Left kidney (tissue), 2 donors: ENCODE results near the gene MRGPRE. TPM values are rescaled to one million over a fixed set of nuclear protein-coding genes. Genes with fewer than 3 reads are reported as not detected.

Source experiments
- DNase-seq: peaks from one replicate; pipeline ENCODE4 v3.0.0-alpha.2; 2013
- polyA plus RNA-seq: library from polyadenylated mRNA; unstranded; fragments of 120-200 nt; gene quantifications from one replicate; pipeline ENCODE4 v1.2.1, GENCODE V29; 2013; ENCODE audit not compliant: insufficient read length

Gene MRGPRE
- polyA plus RNA-seq, 1 donor: not detected

DNA sequence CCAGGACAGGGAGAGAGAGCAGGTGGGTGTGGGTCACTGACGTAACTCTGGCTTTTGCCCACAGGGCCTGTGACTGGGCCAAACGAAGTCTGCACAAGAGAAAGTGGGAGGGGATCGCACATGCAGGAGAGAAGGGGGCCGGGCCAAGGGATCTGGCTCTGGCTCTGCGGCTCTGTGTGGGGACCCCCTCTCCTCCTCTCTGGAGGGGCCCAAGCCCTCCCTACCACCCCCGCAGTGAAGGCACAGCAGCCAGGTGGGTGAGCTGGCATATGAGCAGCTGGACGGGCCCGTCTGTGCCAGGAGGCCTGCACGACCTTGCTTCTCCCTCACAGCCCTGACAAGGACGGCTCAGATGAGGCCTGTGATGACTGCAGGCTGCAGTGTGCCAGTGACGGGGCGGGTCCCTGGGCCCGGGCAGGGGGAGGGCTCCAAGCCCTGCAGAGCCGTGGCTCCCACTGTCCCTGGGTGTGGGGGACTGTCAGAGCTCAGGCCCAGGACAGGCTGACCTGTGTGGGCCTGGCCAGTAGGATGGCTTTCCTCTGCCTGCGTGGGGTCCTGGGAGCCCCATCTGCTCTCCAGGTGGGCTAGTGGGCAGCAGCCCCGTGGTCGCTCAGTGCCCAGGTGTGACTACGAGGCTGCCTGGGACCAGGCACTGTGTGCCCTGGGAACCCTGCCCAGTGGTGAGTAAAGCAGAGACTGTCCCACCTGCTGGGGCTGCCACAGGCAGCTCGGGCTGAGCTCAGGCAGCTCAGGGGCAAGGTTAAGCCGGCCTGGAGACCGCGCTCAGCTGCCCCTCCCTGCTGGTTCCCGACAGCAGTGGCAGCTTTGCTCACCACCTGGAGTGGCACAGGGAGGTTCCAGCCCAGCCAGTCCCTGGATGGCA, 35.8 kb downstream of the MRGPRE start:
- DNase-seq: no peak

DNA sequence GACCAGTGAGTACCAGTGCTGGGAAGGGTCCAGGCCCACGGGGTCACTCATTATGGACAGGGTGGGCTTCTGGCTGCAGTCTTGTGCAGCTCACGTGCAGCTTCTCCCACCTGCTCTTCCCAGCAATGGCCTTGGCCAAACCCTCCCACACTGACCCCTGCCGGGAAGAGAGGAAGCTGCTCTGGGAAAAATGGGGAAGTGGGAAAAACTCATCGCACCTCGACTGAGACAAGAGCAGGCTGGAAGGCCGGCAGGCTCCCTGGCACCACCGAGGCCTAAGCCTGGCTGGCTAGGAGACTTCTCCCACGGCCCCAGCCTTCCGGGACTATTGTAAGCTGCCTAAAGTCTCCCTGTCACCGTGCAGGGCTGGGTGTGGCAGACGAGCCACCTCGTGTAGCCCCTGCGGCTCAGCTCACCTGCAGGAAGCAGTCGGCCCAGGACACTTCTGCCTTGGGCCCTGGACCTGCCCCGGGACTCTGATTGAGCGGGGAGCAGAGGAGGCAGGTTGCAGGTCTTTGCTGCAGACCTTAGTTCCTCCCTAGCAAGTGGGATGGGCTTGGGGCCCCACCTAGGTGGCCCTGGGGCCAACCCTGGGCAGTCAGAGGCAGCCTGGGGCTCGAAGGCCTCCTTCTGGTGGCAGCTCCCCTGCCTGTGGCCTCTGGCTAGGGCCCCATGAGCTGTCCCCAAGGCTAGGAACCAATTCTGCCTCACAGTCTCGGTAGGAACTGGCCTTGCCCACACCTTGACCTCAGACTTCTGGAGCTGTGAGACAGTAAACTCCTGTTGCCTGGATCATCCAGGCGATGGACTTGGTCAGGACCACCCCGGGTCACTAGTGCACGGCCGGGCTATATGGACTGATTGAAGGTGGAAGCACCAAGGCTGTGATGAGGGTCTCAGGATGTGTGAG, 36.7 kb downstream of the MRGPRE start:
- peak; percentile 26 for DNase-seq

DNA sequence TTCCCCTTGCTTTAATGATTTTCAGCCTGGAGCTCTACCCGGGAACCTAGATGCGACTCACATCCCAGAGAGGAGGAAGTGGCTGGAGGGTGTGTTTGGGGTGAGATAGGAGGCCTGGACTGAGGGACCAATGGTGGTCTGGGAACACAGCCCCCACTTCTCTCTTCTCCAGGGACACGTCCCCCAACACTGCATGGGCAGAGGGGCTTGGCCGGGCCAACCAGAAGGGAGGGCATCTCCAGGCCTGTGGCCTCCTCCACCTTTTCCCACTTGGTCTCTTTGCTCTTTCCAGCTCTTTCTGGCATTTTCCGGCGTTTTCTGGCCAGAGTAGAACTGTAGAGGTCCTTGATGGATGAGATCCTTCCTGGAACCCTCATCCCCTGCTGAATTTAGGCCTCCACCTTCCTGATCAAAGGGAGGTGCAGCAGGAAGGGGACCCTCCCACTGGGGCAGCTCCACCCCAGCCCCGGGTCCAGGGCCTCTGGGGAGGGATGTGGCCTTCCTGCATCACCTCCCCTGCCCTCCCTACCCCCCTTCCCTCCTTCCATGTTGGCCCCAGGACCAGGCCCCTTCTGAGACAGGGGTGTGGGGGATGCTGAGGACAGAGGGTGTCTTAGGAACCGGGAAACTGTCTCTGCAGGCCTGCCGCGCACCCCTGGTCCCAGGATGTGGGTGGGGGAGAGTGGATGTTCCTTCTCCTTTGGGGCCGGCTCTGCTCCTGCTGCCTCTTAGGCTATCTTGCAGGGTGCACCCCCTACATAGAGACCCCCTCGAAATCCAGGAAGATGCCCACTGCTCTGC, 38.0 kb downstream of the MRGPRE start:
- no peak for DNase-seq

DNA sequence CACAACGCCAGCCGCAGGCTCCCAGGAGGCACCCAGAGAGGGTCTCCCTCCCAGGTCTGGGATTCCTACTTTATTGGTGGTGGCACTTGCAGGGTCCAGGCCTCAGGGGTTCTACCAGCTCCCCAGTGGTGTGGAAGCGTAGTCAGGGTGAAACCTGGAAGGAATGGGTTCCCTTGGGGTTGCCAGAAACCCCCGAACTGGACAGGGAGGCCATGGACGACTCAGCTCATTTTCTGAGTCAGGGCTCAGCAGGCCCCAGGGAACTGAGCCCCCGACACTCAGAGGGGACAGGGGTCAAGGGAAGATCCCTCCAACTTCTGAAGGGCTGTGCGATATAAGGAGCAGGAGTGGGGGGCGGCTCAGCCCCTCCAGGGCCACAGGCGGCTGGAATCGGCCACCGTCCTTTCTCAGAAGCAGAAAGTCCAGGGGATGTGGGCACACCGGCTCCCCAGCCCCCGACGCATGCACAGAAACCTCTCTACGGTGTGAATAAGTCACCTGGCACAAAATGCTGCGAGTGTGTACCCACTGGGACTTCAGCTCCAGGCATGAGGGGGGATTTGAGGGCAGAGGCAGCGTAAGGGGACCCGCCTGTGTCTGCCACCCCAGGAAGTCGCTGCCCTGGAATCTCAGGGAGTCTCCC, 38.7 kb downstream of the MRGPRE start:
- DNase-seq: no peak

DNA sequence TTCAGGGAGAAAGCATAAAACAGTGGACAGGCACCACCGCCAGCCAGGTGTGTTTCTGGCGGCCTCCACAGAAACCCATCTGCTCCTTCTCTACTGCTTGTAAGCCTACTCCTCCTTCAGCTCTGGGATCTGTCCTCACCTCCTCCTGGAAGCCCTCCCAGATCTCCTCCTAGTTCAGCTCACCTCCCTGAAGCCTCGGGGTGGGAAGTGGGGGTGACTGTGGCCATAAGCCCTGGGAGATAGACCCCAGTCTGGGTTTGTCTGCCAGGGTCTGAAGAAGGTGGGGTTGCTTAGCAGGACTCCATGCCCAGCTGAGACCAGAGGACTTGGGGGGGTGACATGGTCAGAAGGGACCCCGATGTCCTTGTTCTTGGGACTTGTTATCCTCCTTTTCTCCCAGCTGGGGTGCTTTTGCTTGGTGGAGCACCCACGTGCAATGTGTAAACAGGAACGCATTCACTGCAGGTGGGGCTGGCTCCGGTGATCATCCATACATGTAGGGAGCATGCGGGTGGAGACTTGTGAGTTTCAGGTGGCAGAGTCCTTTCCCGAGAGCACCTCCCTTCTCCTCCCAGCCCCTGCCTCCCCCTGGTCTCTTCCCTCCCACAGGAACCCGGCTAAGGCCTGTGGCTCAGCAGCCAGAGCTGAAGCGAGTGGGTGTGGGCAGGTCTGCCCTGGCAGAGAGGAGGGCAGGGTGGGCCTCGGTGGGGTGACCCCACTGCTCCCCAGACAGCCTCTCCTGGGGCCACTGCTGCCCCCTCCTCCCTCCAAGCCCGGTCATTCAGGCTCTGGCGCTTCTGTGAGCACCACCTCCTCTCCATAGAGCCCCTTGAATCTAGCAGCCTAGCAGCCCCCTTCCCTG, 39.5 kb downstream of the MRGPRE start:
- DNase-seq: no peak

DNA sequence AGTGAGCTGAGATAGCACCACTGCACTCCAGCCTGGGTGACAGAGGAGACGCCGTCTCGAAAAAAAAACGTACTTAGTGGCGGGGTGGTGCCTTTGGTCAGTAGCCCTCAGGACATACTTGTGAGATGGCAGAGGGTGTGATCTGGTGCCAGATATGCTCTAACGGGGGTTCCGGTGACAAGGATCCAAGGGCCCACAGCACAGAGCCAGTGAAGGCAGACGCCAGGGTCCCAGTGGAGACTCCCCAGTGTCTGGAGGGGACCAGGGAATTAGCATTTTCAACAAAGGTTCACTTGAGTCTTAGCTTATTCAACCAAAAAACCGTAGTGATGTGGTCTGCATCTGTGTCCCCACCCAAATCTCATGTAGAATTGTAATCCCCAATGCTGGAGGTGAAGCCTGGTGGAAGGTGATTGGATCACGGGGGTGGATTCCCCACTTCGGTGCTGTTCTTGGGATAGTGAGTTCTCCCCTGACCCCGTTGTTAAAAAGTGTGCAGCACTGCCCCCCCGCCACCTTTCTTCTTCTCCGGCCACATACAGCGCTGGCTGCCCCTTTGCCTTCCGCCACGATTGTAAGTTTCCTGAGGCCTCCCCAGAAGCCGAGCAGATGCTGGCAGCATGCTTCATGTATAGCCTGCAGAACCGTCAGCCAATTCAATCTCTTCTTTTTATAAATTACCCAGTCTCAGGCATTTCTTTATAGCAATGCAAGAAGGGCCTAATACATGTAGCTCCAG, 40.5 kb downstream of the MRGPRE start:
- DNase-seq: no peak

DNA sequence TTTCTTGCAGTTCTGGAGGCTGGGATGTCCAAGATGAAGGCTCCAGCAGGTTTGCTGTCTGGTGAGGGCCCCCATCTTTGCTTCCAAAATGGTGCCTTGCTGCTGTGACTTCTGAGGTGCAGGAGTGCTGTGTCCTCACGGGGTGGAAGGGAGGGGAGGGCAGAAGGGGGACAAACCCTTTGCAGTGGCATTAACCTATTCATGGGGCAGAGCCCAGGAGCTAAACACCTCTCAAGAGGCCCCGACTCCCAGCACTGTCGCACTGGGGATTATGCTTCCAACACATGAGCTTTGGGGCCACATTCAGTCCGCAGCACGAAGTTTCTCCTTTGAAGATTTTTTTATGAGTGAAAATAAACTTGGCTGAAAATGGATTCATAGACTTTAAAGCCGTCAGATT, 41.6 kb downstream of the MRGPRE start:
- DNase-seq: no peak

DNA sequence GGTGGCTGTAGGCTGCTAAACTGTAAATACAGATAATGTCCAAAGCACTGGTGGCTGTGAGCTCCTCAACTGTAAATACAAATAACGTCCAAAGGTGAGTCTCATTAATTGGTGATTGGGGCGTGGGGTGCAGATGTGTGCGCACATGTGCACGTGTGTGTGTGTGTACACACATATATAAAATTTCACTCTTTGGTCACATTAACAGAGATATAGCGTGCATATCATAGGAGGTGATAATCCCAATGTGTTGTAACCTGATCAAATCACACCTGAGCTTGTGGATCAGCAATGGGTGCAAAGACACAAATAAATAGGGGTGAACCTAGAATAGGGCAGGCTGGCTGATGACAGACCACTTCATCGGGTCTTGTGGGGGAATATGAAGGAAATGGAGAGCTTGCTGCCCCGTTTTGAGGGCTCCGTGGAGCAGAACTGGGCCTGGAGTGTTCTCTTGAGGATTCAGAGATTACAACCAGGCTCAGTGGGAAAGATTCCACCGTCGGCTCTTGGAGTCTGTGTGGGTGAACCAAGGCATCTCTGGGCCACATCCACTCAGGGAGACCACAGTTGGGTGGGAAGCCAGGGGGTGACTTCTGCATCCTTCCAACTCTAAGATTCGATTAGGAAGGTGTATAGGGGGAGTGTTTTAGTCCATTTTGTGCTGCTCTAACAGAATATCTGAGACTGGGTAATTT, 42.2 kb downstream of the MRGPRE start:
- DNase-seq: no peak

DNA sequence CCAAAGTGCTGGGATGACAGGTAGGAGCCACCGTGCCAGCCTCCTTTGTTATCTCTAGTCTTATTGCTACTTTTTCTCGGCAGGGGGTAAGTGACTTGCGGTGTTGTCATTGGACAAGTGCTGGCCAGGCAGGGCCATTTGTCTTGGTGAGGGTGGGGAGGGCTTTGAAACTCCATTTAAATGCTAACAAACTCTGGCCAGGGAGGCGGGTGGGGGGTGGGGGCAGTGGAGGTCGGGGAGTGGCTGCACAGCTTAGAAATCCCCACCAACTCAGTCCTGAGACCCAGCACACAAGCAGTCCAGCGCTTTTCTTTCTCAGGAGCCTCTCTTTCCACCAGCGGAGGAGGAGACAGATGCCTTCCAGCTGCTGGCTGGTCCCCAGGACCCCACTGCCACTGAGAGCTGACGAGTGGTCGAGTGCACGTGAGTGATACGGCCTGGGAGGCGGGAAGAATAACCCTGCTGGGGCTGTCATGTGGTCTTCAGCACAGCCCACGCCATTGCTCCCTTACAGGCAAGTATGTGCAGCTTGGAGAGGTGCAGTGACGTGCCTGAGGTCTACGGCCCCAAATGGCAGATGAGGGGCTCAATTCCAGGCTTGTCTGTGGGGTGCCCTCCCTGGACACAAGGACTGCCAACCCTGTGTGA, 42.9 kb downstream of the MRGPRE start:
- no peak for DNase-seq

DNA sequence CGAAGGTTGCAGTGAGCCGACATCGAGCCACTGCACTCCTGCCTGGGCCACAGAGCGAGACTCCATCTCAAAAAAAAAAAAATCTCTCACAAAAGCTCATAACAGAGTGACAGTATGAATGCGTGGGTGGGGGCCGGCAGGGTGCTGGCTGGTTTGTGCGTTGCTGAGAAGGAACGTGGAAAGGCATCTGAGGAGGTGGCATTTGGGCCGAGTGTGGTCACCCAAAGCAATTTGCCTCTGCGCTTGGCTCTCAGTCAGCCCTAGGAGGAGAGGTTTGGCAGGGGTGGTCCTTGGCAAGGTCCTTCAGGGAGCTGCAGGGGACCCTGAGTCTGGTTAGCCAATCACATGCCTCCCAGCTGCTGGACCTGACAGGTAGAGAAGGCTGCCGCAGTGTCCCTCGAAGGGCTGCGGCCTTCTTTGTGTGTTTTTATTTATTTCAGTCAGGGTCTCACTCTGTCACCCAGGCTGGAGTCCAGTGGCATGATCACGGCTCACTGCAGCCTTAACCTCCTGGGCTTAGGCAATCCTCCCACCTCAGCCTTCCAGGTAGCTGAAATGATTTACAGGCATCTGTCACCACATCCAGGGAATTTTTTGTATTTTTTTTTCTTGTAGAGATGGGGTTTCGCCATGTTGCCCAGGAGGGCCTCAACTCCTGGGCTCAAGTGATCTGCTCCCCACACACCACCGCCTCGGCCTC, 43.6 kb downstream of the MRGPRE start:
- DNase-seq: no peak

DNA sequence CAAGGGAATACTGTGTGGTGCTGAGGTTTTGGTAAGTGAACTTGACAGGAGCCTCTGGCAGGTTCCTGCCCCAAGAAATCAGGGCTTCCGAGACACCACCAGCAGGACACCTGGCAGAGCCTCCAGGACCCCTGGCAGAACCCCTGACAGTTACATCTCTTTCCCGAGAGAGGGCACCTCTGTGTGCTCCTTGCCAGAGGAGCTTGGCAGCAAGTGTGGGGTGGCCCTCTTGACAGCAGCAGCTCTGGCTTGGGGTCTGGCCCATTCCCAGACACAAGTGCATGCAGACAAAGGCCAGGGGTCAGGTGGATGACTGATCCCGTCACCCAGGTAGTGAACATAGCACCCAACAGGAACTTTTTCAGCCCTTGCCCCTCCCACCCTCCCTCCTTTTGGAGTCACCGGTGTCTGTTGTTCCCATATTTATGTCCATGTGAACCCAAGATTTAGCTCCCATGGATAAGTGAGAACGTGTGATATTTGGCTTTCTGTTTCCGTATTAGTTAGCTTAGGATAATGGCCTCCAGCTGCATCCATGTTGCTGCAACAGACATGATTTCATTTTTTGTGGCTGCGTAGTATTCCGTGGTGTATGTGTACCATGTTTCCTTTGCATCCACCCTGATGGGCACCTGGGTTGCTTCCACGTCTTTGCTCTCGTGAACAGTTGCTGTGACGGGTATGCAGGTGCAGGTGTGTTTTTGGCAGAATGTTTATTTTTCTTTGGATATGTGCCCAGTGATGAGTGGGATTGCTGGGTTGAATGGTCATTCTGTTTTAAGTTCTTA, 45.9 kb downstream of the MRGPRE start:
- DNase-seq: no peak

DNA sequence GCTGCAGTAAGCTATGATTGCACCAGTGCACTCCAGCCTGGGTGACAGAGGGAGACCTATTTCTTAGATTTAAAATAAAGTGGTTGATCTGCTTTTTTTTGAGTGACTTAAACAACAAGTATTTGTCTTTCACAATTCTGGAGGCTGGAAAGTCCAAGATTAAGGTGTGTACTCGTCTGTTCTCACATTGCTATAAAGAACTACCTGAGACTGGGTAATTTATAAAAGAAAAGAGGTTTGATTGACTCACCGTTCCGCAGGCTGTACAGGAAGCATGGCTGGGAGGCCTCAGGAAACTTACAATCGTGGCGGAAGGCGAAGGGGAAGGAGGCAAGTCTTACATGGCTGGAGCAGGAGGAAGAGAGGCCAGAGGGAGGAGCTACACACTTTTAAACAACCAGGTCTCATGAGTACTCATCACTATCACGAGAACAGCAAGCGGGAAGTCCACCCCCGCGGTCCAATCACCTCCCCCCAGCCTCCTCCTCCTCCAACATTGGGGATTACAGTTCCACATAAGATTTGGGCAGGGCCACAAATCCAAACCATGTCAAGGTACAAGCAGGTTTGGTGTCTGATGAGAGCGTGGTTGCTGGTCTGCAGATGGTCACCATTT, 47.4 kb downstream of the MRGPRE start:
- DNase-seq: no peak

DNA sequence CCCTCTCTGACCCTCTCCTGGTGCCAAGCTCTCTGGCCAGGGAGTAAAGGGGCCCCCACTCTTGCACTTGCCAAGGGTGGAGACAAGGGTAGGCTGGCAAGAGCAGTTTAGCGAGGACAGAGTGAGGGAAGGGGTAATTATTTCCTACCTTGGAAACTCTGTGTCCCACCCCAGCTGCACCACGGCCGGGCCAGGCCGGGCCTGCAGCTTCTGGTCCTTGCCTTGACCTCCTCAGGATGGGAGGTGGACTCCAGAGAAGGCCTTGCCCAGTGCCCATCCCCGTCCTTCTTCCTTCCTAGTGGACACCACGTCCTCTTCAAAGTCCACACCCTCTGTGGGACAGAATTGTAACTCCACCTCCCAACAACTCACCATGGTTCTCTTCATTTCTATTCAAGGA, 48.7 kb downstream of the MRGPRE start:
- DNase-seq: no peak

DNA sequence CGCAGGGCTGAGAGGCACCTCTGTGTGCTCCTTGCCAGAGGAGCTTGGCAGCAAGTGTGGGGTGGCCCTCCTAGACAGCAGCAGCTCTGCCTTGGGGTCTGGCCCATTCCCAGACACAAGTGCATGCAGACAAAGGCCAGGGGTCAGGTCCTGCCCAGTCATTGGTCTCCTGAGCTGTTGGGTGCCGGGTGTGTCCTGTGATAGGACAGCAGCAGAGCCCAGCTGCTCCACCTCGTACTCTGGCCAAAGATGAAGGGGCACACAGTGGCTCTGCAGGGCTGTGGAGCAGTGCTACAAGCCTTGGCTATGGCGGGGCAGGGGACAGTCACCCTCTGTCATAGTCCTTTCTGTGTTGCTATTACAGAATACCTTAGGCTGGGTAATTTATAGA, 49.8 kb downstream of the MRGPRE start:
- DNase-seq: no peak

DNA sequence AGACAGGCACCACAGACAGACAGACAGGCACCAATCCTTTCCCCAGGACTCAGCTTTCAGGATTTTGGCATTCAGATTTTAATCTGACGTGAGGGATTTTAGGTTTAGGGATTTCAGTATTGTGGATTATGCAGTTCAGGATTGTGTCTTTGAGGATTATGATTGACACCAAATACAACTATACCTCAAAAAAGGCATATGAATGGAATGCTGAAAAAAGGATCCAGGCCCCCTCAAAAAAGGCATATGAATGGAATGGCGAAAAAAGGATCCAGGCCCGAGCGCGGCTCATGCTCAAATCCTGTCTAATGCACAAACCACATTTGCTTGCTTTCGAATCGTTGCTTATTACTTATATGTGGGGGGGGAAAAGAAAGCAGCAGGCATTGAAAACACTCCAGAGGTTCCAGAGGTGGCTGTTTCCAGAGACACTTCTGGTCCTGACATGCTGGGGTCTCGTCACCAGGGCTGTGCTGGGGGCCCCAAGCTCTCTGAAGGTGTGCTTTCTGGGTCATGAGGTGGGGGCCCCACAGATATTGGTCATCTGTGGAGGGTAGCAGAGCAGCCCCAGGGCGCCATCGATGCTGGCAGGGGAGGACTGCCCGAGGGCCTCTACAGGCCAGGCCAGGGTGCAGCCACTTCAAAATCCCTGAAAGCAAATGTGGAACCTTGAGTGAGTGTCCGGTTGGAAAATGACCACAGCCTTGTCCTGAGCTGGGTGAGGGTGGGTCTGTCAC, 50.3 kb downstream of the MRGPRE start:
- no peak for DNase-seq

DNA sequence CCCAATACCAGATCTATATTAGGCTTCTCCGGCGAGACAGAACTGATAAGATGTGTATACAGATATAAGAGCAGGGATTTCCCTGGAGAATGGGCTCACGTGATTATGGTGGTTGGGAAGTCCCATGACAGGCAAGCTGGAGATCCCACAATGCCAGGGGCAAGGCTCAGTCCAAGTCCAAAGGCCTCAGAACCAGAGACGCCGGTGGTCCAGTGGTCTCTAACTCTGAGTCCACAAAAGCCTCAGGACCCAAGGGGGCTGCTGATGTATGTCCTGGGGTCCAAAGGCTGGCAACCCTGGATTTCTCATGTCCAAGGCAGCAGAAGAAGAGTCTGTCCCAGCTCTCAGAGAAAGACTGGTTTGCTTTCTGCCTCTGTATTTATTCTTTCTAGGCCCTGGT, 51.3 kb downstream of the MRGPRE start:
- DNase-seq: no peak
